Glutamatergic neuron (in vitro differentiated cells): ENCODE measurements around the gene UNC13C. TPM values are rescaled to one million over a fixed set of nuclear protein-coding genes. Genes with fewer than 3 reads are reported as not detected.

Experiments
- DNase-seq: peaks from one replicate; pipeline ENCODE4 v3.0.0; 2022
- H3K27ac Mint-ChIP-seq: one replicate; pipeline ENCODE4 v1.8.0; 2020; ENCODE audit warnings: mild to moderate bottlenecking, mixed read lengths, inconsistent platforms; ENCODE audit not compliant: unreplicated experiment
- H3K27me3 Mint-ChIP-seq: one replicate; pipeline ENCODE4 v1.8.0; 2020; ENCODE audit warnings: mild to moderate bottlenecking, moderate library complexity, mixed read lengths, inconsistent platforms; ENCODE audit not compliant: unreplicated experiment
- H3K36me3 Mint-ChIP-seq: one replicate; pipeline ENCODE4 v1.8.0; 2020; ENCODE audit warnings: mild to moderate bottlenecking, mixed read lengths, inconsistent platforms; ENCODE audit not compliant: unreplicated experiment
- H3K4me1 Mint-ChIP-seq: one replicate; pipeline ENCODE4 v1.8.0; 2020; ENCODE audit warnings: mild to moderate bottlenecking, low read depth, mixed read lengths, inconsistent platforms; ENCODE audit not compliant: unreplicated experiment
- H3K4me3 Mint-ChIP-seq: one replicate; pipeline ENCODE4 v1.8.0; 2020; ENCODE audit warnings: mild to moderate bottlenecking, mixed read lengths, inconsistent platforms; ENCODE audit not compliant: unreplicated experiment
- H3K9me3 Mint-ChIP-seq: one replicate; pipeline ENCODE4 v1.8.0; 2020; ENCODE audit warnings: mild to moderate bottlenecking, moderate library complexity, mixed read lengths, inconsistent platforms; ENCODE audit not compliant: unreplicated experiment
- total RNA-seq: library from RNA; stranded (reverse); fragmentation: NEBNext Ultra II Directional; extraction: Animal tissue kit (Norgen Biotek cat#: 25700); gene quantifications from one replicate; pipeline ENCODE4 v1.2.1, GENCODE V29; 2021; ENCODE audit not compliant: unreplicated experiment
- TF ChIP-seq, protein P1 (sequence below): fragments of 200-600 bp; sonication (generic); IDR thresholded peaks from one replicate; pipeline ENCODE4 v1.5.0; 2021; ENCODE audit not compliant: partially characterized antibody, unreplicated experiment

The UNC13C gene
- total RNA-seq, 1 donor from 2014 or later = 0.49 TPM

DNA sequence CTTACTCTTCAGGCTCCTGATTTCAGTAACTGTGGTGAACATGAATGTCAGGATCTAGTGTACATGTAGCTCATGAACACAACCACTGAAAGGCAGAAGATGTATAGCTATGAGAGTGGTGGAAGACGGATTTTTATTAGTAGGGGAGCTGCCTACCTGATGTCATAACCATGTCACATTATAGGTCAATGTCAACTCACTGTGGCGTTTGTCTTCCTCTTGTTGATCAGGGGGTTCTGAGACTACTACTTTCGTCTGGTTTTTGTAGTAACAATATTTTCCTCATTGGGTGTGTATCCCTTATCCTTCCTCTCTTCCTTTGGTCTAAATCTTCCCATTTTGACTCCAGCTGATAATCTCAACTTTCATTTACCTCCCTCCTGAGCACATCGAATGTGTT lies 7.3 kb downstream of the UNC13C start:
- Mint-ChIP-seq H3K36me3 (no peaks in the 10 kb centered on the region), H3K4me1 (no peaks in the 10 kb centered on the region), H3K27ac (no peak overlapping the region), H3K27me3 (no peaks in the 10 kb centered on the region), H3K4me3 (no peak overlapping the region), H3K9me3 (no peaks in the 10 kb centered on the region)
- no peak for DNase-seq
- TF ChIP-seq, protein P1, sequence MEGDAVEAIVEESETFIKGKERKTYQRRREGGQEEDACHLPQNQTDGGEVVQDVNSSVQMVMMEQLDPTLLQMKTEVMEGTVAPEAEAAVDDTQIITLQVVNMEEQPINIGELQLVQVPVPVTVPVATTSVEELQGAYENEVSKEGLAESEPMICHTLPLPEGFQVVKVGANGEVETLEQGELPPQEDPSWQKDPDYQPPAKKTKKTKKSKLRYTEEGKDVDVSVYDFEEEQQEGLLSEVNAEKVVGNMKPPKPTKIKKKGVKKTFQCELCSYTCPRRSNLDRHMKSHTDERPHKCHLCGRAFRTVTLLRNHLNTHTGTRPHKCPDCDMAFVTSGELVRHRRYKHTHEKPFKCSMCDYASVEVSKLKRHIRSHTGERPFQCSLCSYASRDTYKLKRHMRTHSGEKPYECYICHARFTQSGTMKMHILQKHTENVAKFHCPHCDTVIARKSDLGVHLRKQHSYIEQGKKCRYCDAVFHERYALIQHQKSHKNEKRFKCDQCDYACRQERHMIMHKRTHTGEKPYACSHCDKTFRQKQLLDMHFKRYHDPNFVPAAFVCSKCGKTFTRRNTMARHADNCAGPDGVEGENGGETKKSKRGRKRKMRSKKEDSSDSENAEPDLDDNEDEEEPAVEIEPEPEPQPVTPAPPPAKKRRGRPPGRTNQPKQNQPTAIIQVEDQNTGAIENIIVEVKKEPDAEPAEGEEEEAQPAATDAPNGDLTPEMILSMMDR = no peak

DNA sequence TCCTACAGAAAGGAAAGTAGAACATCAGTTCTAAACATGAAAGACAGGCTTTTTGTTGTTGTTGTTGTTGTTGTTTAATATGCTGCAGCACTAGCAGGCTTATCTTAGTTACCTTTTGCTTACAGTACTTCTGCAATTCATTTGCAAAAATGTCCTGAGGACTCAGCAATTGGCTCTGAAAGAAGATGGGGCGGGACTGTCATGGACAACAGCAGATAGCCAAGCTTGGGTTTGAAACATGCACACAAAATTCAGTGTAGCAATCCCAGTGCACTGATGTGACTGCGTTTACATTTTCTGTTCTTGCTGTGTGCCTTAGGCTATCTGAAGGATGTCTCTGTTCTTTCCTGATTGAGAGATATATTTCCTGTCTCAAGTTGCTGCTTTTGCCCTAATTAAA lies 9.2 kb downstream of the UNC13C start:
- H3K36me3 Mint-ChIP-seq = no peaks in the 10 kb centered on the region
- TF ChIP-seq, protein P1 = no peak

DNA sequence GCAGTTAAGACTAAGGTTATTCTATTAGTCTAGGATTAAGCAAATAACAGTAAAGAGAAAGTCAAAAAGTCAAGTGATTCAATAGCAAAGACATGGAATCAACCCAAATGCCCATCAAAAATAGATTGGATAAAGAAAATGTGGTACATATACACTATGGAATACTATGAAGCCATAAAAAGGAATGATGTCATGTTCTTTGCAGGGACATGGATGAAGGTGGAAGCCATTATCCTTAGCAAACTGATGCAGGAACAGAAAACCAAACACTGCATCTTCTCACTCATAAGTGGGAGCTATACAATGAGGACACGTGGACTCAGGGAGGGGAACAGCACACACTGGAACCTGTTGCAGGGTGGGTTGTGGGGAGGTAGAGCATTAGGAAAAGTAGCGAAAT lies 29.0 kb downstream of the UNC13C start:
- H3K4me1 Mint-ChIP-seq = peaks cover 3% of the 10 kb centered on the region
- H3K27me3 Mint-ChIP-seq = no peaks in the 10 kb centered on the region
- no peak overlapping the region for H3K4me3 Mint-ChIP-seq
- TF ChIP-seq, protein P1 = no peak
- no peak overlapping the region for H3K27ac Mint-ChIP-seq
- H3K36me3 Mint-ChIP-seq = no peaks in the 10 kb centered on the region
- DNase-seq = no peak
- peaks cover 2% of the 10 kb centered on the region for H3K9me3 Mint-ChIP-seq

More for the DNA sequence above, 9.2 kb downstream of the UNC13C start:
- H3K27me3 Mint-ChIP-seq = no peaks in the 10 kb centered on the region
- no peak overlapping the region for H3K4me3 Mint-ChIP-seq
- H3K9me3 Mint-ChIP-seq = no peaks in the 10 kb centered on the region
- DNase-seq = no peak
- H3K27ac Mint-ChIP-seq = no peak overlapping the region
- no peaks in the 10 kb centered on the region for H3K4me1 Mint-ChIP-seq

DNA sequence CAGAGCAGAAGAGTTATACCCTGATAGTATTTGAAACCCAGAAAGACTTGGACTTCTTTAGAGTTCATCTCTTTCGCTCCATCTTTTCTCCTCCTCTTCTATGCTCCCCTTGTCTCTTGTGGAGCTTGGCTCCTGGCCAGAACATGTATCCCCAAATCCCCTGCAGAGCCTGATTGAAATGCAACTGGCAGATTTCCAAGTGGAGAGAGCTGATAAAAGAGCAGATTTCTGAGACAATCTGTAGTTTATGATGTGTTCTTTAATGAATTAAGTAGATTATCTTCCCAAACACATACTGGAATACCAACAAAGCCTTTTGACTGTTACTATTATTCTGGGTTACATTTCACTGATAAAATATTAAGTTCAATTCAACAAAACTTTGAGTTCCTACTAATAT lies 33.4 kb downstream of the UNC13C start:
- TF ChIP-seq, protein P1 = no peak
- Mint-ChIP-seq H3K36me3 (no peaks in the 10 kb centered on the region), H3K9me3 (peaks cover 2% of the 10 kb centered on the region), H3K4me1 (peaks cover 3% of the 10 kb centered on the region), H3K27ac (no peak overlapping the region), H3K27me3 (no peaks in the 10 kb centered on the region), H3K4me3 (no peak overlapping the region)
- DNase-seq = no peak

DNA sequence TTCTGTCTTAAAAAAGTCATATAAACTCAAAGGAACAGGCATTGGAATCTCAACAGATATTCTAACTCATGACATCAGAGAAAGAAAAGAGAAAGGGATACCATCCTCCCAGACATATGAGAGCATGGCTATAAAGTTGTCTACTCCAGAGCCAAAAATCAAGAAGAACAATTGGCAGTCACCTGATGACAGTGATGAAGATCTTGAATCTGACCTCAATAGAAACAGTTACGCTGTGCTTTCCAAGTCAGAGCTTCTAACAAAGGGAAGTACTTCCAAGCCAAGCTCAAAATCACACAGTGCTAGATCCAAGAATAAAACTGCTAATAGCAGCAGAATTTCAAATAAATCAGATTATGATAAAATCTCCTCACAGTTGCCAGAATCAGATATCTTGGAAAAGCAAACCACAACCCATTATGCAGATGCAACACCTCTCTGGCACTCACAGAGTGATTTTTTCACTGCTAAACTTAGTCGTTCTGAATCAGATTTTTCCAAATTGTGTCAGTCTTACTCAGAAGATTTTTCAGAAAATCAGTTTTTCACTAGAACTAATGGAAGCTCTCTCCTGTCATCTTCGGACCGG lies 35.9 kb downstream of the UNC13C start:
- peaks cover 2% of the 10 kb centered on the region for H3K9me3 Mint-ChIP-seq
- no peak overlapping the region for H3K27ac Mint-ChIP-seq
- H3K27me3 Mint-ChIP-seq = no peaks in the 10 kb centered on the region
- TF ChIP-seq, protein P1 = no peak
- H3K4me1 Mint-ChIP-seq = peaks cover 3% of the 10 kb centered on the region
- H3K36me3 Mint-ChIP-seq = no peaks in the 10 kb centered on the region
- no peak for DNase-seq
- no peak overlapping the region for H3K4me3 Mint-ChIP-seq
